K562 (cell line): ENCODE measurements around the gene LRRC8C. TPM values are rescaled to one million over a fixed set of nuclear protein-coding genes. Genes with fewer than 3 reads are reported as not detected.

Experiments
- ATAC-seq: fragments of 200-7000 bp; cut with Tn5 transposase; 3 replicates; pipeline ENCODE4 v1.9.1; 2020; ENCODE audit warnings: moderate library complexity
- BruUV-seq: library from RNA; stranded (reverse); fragments of 400-500 nt; replicated peaks from 2 replicates; lab custom pipeline; 2021; lab: Mats Ljungman, UMichigan
- CTCF ChIA-PET: fragments of 300-600 bp; formaldehyde crosslinking; extraction: SDS; loops from one replicate; lab custom pipeline; 2021; ENCODE audit warnings: low intra/inter-chr PET ratio; lab: Yijun Ruan, JAX
- POLR2A ChIA-PET: fragments of 300-600, 350-650 bp; sonication (Branson Sonifier 250); formaldehyde crosslinking; extraction: SDS; loops from one replicate; lab custom pipeline; 2021; ENCODE audit warnings: antibody characterized with exemption, inconsistent platforms; lab: Yijun Ruan, JAX
- DNase-seq, 4 experiments: peaks; one replicate each; pipeline versions ENCODE4 v3.0.0 to v3.0.0-alpha.2; 2011 to 2018; ENCODE audit warnings: low spot score in 3 of 4, mixed read lengths in 3 of 4; ENCODE audit errors: extremely low read depth in 1 of 4
- FAIRE-seq: peaks from 2 replicates; lab custom pipeline; 2011; peaks lifted over from hg19 to GRCh38; lab: Jason Lieb, UNC
- H2AFZ ChIP-seq: 2 replicates; pipeline ENCODE4 v1.6.0; 2011; ENCODE audit warnings: low read depth, low read length, control low read depth, inconsistent platforms
- H3K27ac ChIP-seq: fragments of 200-600 bp; 3 replicates; pipeline ENCODE4 v1.8.0; 2011; ENCODE audit warnings: low read depth, mild to moderate bottlenecking, control low read depth, inconsistent platforms, low read length, moderate library complexity, mixed read lengths; ENCODE audit errors: extremely low read depth
- H3K27me3 ChIP-seq, 2 experiments: fragments of 300-600 bp in 1 of 2; 2 replicates in 1 of 2; 3 replicates in 1 of 2; pipeline versions ENCODE4 v1.6.0 to v1.8.0; 2011; ENCODE audit warnings: inconsistent platforms in 2 of 2, low read length in 2 of 2, mild to moderate bottlenecking in 1 of 2, mixed read lengths in 1 of 2, moderate library complexity in 1 of 2; ENCODE audit not compliant: control insufficient read depth in 2 of 2, insufficient read depth in 2 of 2
- H3K36me3 ChIP-seq: fragments of 300-600 bp; 3 replicates; pipeline ENCODE4 v1.8.0; 2011; ENCODE audit warnings: mild to moderate bottlenecking, low read length, inconsistent platforms; ENCODE audit not compliant: control insufficient read depth, insufficient read depth
- H3K4me1 ChIP-seq, 2 experiments: fragments of 200-600 bp in 1 of 2; replicated peaks in 1 of 2; 2 replicates in 1 of 2; 3 replicates in 1 of 2; pipeline versions ENCODE4 v1.5.1 to v1.8.0; 2011; ENCODE audit warnings: inconsistent platforms in 2 of 2, low read length in 2 of 2, mild to moderate bottlenecking in 1 of 2, mixed read lengths in 1 of 2, moderate library complexity in 1 of 2; ENCODE audit not compliant: control insufficient read depth in 2 of 2, insufficient read depth in 2 of 2
- H3K4me2 ChIP-seq: 2 replicates; pipeline ENCODE4 v1.6.1; 2011; ENCODE audit warnings: low read length, control low read depth, inconsistent platforms, mixed read lengths; ENCODE audit not compliant: insufficient read depth
- H3K4me3 ChIP-seq: fragments of 200-600 bp; sonication (generic), shearing (Covaris generic); 2 replicates; pipeline ENCODE4 v1.5.1; 2016; ENCODE audit warnings: control low read depth, inconsistent platforms
- H3K79me2 ChIP-seq: fragments of 200-600 bp; 3 replicates; pipeline ENCODE4 v1.8.0; 2011; ENCODE audit warnings: low read length, inconsistent platforms; ENCODE audit not compliant: control insufficient read depth, insufficient read depth
- H3K9ac ChIP-seq, 2 experiments: 2 replicates each; pipeline versions ENCODE4 v1.6.0 to v1.6.1; 2011; ENCODE audit warnings: low read depth in 2 of 2, low read length in 2 of 2, control low read depth in 1 of 2, inconsistent platforms in 1 of 2, mild to moderate bottlenecking in 1 of 2, mixed read lengths in 1 of 2; ENCODE audit not compliant: insufficient read depth in 1 of 2
- H3K9me1 ChIP-seq: one replicate; pipeline ENCODE4 v1.6.0; 2011; ENCODE audit warnings: inconsistent platforms, mild to moderate bottlenecking, low read length, moderate library complexity; ENCODE audit not compliant: control insufficient read depth, insufficient read depth
- H3K9me3 ChIP-seq: replicated peaks from 2 replicates; pipeline ENCODE4 v1.5.1; 2011; ENCODE audit warnings: low read depth, low read length, inconsistent platforms; ENCODE audit not compliant: control insufficient read depth, insufficient read depth
- H4K20me1 ChIP-seq: replicated peaks from 2 replicates; pipeline ENCODE4 v1.6.1; 2011; ENCODE audit warnings: low read length, inconsistent platforms, mixed read lengths; ENCODE audit not compliant: control insufficient read depth, insufficient read depth
- DNMT1 ChIP-seq: fragments of 450-650 bp; IDR thresholded peaks from 2 replicates; pipeline ENCODE4 v1.6.1; 2016; ENCODE audit warnings: antibody characterized with exemption, mild to moderate bottlenecking
- EHMT2 ChIP-seq: fragments of 450-650 bp; IDR thresholded peaks from 2 replicates; pipeline ENCODE4 v1.6.1; 2018; ENCODE audit warnings: antibody characterized with exemption
- ERF ChIP-seq: fragments of 450-650 bp; formaldehyde crosslinking; IDR thresholded peaks from 2 replicates; pipeline ENCODE4 v1.4.0; 2020; ENCODE audit warnings: mild to moderate bottlenecking, mixed read lengths
- FOXA3 ChIP-seq, 2 experiments: fragments of 450-650 bp in 1 of 2; sonication (generic) in 1 of 2; formaldehyde crosslinking; IDR thresholded peaks in 1 of 2; conservative IDR thresholded peaks in 1 of 2; 2 replicates each; pipeline versions ENCODE4 v1.4.0 to v1.8.0; 2020 to 2022; ENCODE audit warnings: mild to moderate bottlenecking in 2 of 2, missing genetic modification reagents in 1 of 2
- LEF1 ChIP-seq: fragments of 450-650 bp; IDR thresholded peaks from 2 replicates; pipeline ENCODE4 v1.6.1; 2016; ENCODE audit warnings: mild to moderate bottlenecking
- NR2C2 ChIP-seq, 2 experiments: fragments of 200-800 bp in 1 of 2; sonication (Bioruptor generic) in 1 of 2; sonication (generic) in 1 of 2; formaldehyde crosslinking in 1 of 2; IDR thresholded peaks; 2 replicates each; pipeline versions ENCODE4 v1.6.1 to v1.8.0; 2016 to 2022; ENCODE audit warnings: mild to moderate bottlenecking in 1 of 2, missing compliant biosample characterization in 1 of 2, missing genetic modification characterization in 1 of 2, missing genetic modification reagents in 1 of 2
- ZNF324 ChIP-seq: fragments of 250-450 bp; sonication (Bioruptor Pico); IDR thresholded peaks from 2 replicates; pipeline ENCODE4 v1.4.0; 2020; ENCODE audit warnings: mild to moderate bottlenecking
- WGBS: fragments of 100-300 bp; shearing (Covaris generic); methylation state at CpG from one replicate; pipeline ENCODE4 v1.1.6; 2016; ENCODE audit warnings: low coverage, mixed read lengths; ENCODE audit not compliant: insufficient coverage; ENCODE audit errors: missing lambda C conversion rate; 5-methylcytosine and 5-hydroxymethylcytosine counted together
- in situ Hi-C: fragments of 300-500 bp; cut with MboI; formaldehyde crosslinking; loops from 4 replicates; pipeline ENCODE4 v1.15.0; 2018; ENCODE audit warnings: inconsistent platforms, mixed read lengths
- intact Hi-C: fragments of 100-400 bp; cut with micrococcal nuclease; formaldehyde crosslinking; loops from 2 replicates; pipeline ENCODE4 v1.14.2; 2022
- polyA plus RNA-seq, 8 experiments: library from polyadenylated mRNA; depleted of rRNA in 4 of 8; stranded (reverse) in 5 of 8; unstranded in 3 of 8; fragments of >200 nt; fragmentation: Nextera tagmentation in 2 of 8; fragmentation: Illumina TruSeq in 1 of 8; extraction: Ambion mirVana in 2 of 8; extraction: Trizol in 1 of 8; gene quantifications; 2 replicates each; pipeline versions ENCODE4 v1.2.1 to v1.2.3, GENCODE V29; 2011 to 2014; ENCODE audit warnings: inconsistent platforms in 1 of 8, missing spikeins in 1 of 8
- total RNA-seq, 7 experiments: library from RNA; depleted of rRNA in 6 of 7; stranded (reverse); fragments of >200 nt in 6 of 7; fragmentation: Illumina TruSeq in 2 of 7; extraction: Trizol in 2 of 7; gene quantifications; 2 replicates each; pipeline versions ENCODE4 v1.2.1 to v1.2.3, GENCODE V29; 2011 to 2021; ENCODE audit warnings: low replicate concordance in 1 of 7

LRRC8C gene
- total and polyA plus RNA-seq, 9 of the 15 experiments (the other 6 are each of a cell fraction or from before 2014, with no cell fraction given): 1.00 to 12.5 (median 4.5) TPM

GRCh38 chr1:89646259-89646658 is 13.3 kb downstream of the LRRC8C start:
- Histone ChIP-seq H3K9me3 (peaks cover 2% of the 10 kb centered on the region; the same call in 1 of the 2 replicates), H3K27ac (no peak overlapping the region), H3K4me1 (no peaks in the 10 kb centered on the region), H3K4me3 (no peak overlapping the region), H3K27me3 (no peaks in the 10 kb centered on the region), H3K9me1 (no peaks in the 10 kb centered on the region), H3K4me2 (no peak overlapping the region), H2AFZ (no peak overlapping the region), H3K36me3 (no peaks in the 10 kb centered on the region), H3K9ac (no peak overlapping the region), H3K79me2 (peaks cover 5% of the 10 kb centered on the region; the same call in 2 of the 3 replicates), H4K20me1 (no peaks in the 10 kb centered on the region)
- ATAC-seq (no peak), DNase-seq (no peak), FAIRE-seq (no peak)
- TF ChIP-seq EHMT2 (no peak), ZNF324 (peak; percentile 95), LEF1 (0 out of 2 replicates have a peak, but pooled peaks have one; percentile 24)
- CTCF ChIA-PET: no interaction called here
- intact Hi-C loops (no loop called here), in situ Hi-C loops (no loop called here)
- POLR2A ChIA-PET: no interaction called here
- 29% methylated on average over 1 of the region's 1 CpG for WGBS
- BruUV-seq: no TSS peak

GRCh38 chr1:89649783-89650182 is 16.9 kb downstream of the LRRC8C start:
- Histone ChIP-seq H3K36me3 (no peaks in the 10 kb centered on the region), H3K9ac (no peak overlapping the region), H3K79me2 (peaks cover 3% of the 10 kb centered on the region; the same call in 1 of the 3 replicates), H4K20me1 (no peaks in the 10 kb centered on the region), H3K9me1 (no peaks in the 10 kb centered on the region), H3K4me2 (no peak overlapping the region), H3K27ac (no peak overlapping the region), H3K27me3 (no peaks in the 10 kb centered on the region), H3K9me3 (0 out of 2 replicates have a peak, but pooled peaks cover 2% of the 10 kb centered on the region), H3K4me3 (no peak overlapping the region), H2AFZ (no peak overlapping the region), H3K4me1 (peaks cover 0 to 6% of the 10 kb centered on the region in 2 experiments; a peak in 2 of 5 replicates)
- in situ Hi-C loops: no loop called here
- TF ChIP-seq DNMT1 (no peak), NR2C2 (CRISPR knock-in tag; IDR thresholded peaks at IDR 0.05) (no peak), NR2C2 (tag; IDR thresholded peaks at IDR 0.05) (no peak), ERF (CRISPR knock-in tag) (no peak), FOXA3 (CRISPR knock-in tag; conservative IDR thresholded peaks at IDR 0.05 in 1 of 2, IDR thresholded peaks at IDR 0.05 in 1 of 2) (no peak)
- no peak for ATAC-seq
- no TSS peak for BruUV-seq
- CTCF ChIA-PET: no interaction called here
- no peak for FAIRE-seq
- POLR2A ChIA-PET: no interaction called here
- intact Hi-C loops: loop anchor here (2.0 kb wide), 1 partner anchor 13 kb away; no protein-coding TSS in a partner anchor
- DNase-seq: no peak
